ENCODE data around the gene STXBP1.

Gene STXBP1

DNA sequence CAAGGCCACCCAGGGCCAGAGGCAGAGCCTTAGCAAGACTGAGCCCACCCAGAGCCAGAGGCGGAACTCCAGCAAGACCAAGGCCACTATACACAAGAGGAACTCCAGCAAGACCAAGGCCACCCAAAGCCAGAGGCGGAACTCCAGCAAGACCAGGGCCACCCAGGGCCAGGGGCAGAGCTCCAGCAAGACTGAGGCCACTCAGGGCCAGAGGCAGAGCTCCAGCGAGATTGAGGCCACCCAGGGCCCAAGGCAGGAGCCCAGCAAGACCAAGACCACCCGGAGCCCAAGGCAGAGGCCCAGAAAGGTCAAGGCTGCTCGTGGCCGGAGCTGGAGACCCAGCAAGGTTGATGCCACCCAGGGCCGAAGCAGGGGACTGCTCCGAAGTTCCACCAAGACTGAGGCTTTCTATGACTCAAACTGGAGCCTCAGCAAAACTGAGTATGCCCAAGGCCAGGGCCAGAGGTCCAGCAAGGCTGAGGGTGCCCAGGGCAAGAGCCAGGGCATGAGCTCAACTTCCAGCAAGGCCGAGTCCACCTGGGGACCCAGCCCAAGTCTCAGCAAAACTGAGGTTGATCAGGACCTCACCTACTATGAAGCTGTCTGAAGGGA lies 118.8 kb downstream of the STXBP1 start:
- H3K27me3 ChIP-seq (ENCODE audit: control insufficient read depth, low read length): no peaks in the 10 kb centered on the region
- H3K4me3 ChIP-seq (ENCODE audit: low read length): no peak overlapping the region
- H3K4me2 ChIP-seq (ENCODE audit: low read length): no peak overlapping the region
- peaks cover 16% of the 10 kb centered on the region for H3K4me1 ChIP-seq (ENCODE audit: control insufficient read depth, low read length)
- H3F3A ChIP-seq (ENCODE audit: control insufficient read depth, insufficient read depth): no peaks in the 10 kb centered on the region
- no peaks in the 10 kb centered on the region for H3K9me3 ChIP-seq (ENCODE audit: control insufficient read depth, insufficient read depth, low read length)
- H3K27ac ChIP-seq (ENCODE audit: low read depth, low read length): no peak overlapping the region
- TF ChIP-seq CTCF (IDR thresholded peaks at IDR 0.05; ENCODE audit: low read depth, low read length, poor library complexity, severe bottlenecking) (no peak), EZH2phosphoT487 (IDR thresholded peaks at IDR 0.05; ENCODE audit: borderline replicate concordance, low read length) (no peak)
- H3K9me2 ChIP-seq (replicated peaks; ENCODE audit: control insufficient read depth, low read length): no peaks in the 10 kb centered on the region
- H4K20me1 ChIP-seq (ENCODE audit: control insufficient read depth, insufficient read depth, low read depth, low read length): no peaks in the 10 kb centered on the region
- no peaks in the 10 kb centered on the region for H3K79me2 ChIP-seq (ENCODE audit: control insufficient read depth, low read length)
- no peaks in the 10 kb centered on the region for H3K36me3 ChIP-seq (ENCODE audit: control insufficient read depth, low read length)

- no peak for TF ChIP-seq EZH2phosphoT487 (IDR thresholded peaks at IDR 0.05; ENCODE audit: borderline replicate concordance, low read length)
- no peak for TF ChIP-seq CTCF (IDR thresholded peaks at IDR 0.05; ENCODE audit: low read depth, low read length, poor library complexity, severe bottlenecking)
- Histone ChIP-seq H3K9me3 (ENCODE audit: control insufficient read depth, insufficient read depth, low read length) (no peaks in the 10 kb centered on the region), H3F3A (ENCODE audit: control insufficient read depth, insufficient read depth) (no peaks in the 10 kb centered on the region), H3K9me2 (replicated peaks; ENCODE audit: control insufficient read depth, low read length) (no peaks in the 10 kb centered on the region), H3K79me2 (ENCODE audit: control insufficient read depth, low read length) (no peaks in the 10 kb centered on the region), H3K4me3 (ENCODE audit: low read length) (no peak overlapping the region), H3K27me3 (ENCODE audit: control insufficient read depth, low read length) (no peaks in the 10 kb centered on the region), H3K27ac (ENCODE audit: low read depth, low read length) (no peak overlapping the region), H4K20me1 (ENCODE audit: control insufficient read depth, insufficient read depth, low read depth, low read length) (no peaks in the 10 kb centered on the region), H3K4me2 (ENCODE audit: low read length) (no peak overlapping the region), H3K4me1 (ENCODE audit: control insufficient read depth, low read length) (peaks cover 17% of the 10 kb centered on the region), H3K36me3 (ENCODE audit: control insufficient read depth, low read length) (no peaks in the 10 kb centered on the region)
These were observed 119.9 kb downstream of the STXBP1 start for GRCh38 chr9:127731938-127732337.

GRCh38 chr9:127732444-127732843 lies 120.4 kb downstream of the STXBP1 start:
- peaks cover 17% of the 10 kb centered on the region for H3K4me1 ChIP-seq (ENCODE audit: control insufficient read depth, low read length)
- no peaks in the 10 kb centered on the region for H4K20me1 ChIP-seq (ENCODE audit: control insufficient read depth, insufficient read depth, low read depth, low read length)
- no peak overlapping the region for H3K27ac ChIP-seq (ENCODE audit: low read depth, low read length)
- TF ChIP-seq CTCF (IDR thresholded peaks at IDR 0.05; ENCODE audit: low read depth, low read length, poor library complexity, severe bottlenecking): no peak
- TF ChIP-seq EZH2phosphoT487 (IDR thresholded peaks at IDR 0.05; ENCODE audit: borderline replicate concordance, low read length): no peak
- no peak overlapping the region for H3K4me3 ChIP-seq (ENCODE audit: low read length)
- H3K79me2 ChIP-seq (ENCODE audit: control insufficient read depth, low read length): no peaks in the 10 kb centered on the region
- no peaks in the 10 kb centered on the region for H3K9me3 ChIP-seq (ENCODE audit: control insufficient read depth, insufficient read depth, low read length)
- H3K27me3 ChIP-seq (ENCODE audit: control insufficient read depth, low read length): no peaks in the 10 kb centered on the region
- no peaks in the 10 kb centered on the region for H3K36me3 ChIP-seq (ENCODE audit: control insufficient read depth, low read length)
- H3K4me2 ChIP-seq (ENCODE audit: low read length): no peak overlapping the region
- H3F3A ChIP-seq (ENCODE audit: control insufficient read depth, insufficient read depth): no peaks in the 10 kb centered on the region
- H3K9me2 ChIP-seq (replicated peaks; ENCODE audit: control insufficient read depth, low read length): no peaks in the 10 kb centered on the region
